NB4 (cell line): ENCODE data around the gene OBSCN.

Source experiments
- DNase-seq: peaks from one replicate; pipeline ENCODE4 v3.0.0; 2010; ENCODE audit warnings: low read depth
- H3K4me3 ChIP-seq: one replicate; pipeline ENCODE4 v1.5.1; 2011; ENCODE audit warnings: mild to moderate bottlenecking, low read depth, low read length, moderate library complexity
- MYC ChIP-seq: IDR thresholded peaks from 2 replicates; pipeline ENCODE4 v1.6.1; 2011; ENCODE audit warnings: low read depth, low read length
- POLR2A ChIP-seq: IDR thresholded peaks from 2 replicates; pipeline ENCODE4 v1.6.1; 2011; ENCODE audit warnings: mild to moderate bottlenecking; ENCODE audit not compliant: insufficient read length; ENCODE audit errors: extremely low read depth
- TF ChIP-seq, protein P1 (sequence below): IDR thresholded peaks from 2 replicates; pipeline ENCODE4 v1.6.1; 2011; ENCODE audit warnings: low read depth, low read length
- TF ChIP-seq, protein P2 (sequence below): IDR thresholded peaks from one replicate; pipeline ENCODE4 v1.5.1; 2012; ENCODE audit warnings: low read depth, low read length

Gene OBSCN

DNA sequence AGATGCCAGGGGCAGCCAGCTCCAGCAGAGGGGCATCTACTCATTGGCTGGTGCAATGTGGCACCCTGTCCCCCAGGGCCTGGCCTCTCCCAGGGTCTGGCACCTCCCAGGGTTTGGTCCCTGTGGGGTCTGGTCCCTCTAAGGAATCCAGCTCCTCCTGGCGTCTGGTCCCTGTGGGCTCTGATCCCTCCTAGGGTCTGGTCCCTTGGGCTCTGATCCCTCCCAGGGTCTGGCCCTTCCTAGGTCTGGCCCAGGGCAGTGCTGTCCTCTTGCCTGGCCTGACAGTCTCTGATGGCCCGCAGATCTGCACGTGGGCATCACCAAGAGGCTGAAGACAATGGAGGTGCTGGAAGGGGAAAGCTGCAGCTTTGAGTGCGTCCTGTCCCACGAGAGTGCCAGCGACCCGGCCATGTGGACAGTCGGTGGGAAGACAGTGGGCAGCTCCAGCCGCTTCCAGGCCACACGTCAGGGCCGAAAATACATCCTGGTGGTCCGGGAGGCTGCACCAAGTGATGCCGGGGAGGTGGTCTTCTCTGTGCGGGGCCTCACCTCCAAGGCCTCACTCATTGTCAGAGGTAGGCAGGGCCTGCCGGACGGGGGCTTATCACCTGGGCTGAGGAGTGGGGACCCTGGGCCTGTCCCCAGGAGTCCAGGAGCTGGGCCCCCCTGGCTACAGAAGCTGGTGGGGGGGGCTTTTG lies 73.9 kb downstream of the OBSCN start:
- no peak overlapping the region for H3K4me3 ChIP-seq
- no peak for DNase-seq
- TF ChIP-seq, protein P1, sequence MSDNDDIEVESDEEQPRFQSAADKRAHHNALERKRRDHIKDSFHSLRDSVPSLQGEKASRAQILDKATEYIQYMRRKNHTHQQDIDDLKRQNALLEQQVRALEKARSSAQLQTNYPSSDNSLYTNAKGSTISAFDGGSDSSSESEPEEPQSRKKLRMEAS: no peak
- no peak for TF ChIP-seq MYC
- TF ChIP-seq, protein P2, sequence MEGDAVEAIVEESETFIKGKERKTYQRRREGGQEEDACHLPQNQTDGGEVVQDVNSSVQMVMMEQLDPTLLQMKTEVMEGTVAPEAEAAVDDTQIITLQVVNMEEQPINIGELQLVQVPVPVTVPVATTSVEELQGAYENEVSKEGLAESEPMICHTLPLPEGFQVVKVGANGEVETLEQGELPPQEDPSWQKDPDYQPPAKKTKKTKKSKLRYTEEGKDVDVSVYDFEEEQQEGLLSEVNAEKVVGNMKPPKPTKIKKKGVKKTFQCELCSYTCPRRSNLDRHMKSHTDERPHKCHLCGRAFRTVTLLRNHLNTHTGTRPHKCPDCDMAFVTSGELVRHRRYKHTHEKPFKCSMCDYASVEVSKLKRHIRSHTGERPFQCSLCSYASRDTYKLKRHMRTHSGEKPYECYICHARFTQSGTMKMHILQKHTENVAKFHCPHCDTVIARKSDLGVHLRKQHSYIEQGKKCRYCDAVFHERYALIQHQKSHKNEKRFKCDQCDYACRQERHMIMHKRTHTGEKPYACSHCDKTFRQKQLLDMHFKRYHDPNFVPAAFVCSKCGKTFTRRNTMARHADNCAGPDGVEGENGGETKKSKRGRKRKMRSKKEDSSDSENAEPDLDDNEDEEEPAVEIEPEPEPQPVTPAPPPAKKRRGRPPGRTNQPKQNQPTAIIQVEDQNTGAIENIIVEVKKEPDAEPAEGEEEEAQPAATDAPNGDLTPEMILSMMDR: no peak
- TF ChIP-seq POLR2A: no peak

DNA sequence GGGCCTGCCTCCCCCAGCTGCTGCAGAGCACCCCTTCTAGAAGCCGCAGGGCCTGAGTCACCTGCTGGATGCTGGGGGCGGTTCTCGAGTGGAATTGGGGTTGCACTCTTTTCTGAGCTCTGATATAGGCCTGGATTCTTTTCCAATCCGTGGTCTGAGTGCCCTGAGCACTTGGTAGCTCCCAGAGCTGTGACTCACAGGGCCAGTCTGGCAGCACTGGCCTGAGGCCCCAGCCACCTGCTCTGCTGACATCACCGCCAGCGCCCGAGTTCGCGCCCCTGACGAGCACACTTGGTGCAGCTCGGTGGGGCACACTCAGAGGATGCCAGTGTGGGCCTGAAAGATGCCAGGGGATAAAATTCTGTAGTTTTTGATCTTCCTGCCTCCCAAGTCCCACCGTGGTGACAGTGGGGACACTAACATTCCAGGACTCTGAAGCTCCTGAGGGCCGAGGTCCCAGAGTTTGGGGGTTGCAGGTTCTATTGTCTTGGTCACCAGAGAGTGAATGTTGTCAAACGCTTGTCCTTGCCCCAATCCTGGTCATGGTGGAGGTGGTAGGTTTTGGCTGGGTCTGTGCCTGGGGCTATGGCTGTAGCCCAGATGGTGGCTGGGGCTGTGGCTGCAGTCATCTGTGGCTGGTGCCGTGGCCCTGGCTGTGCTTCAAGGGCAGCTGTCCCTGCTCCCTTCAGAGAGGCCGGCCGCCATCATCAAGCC lies 74.6 kb downstream of the OBSCN start:
- DNase-seq: no peak
- TF ChIP-seq MYC: no peak
- no peak for TF ChIP-seq POLR2A
- TF ChIP-seq, protein P1: no peak
- TF ChIP-seq, protein P2: no peak
- H3K4me3 ChIP-seq: no peak overlapping the region

DNA sequence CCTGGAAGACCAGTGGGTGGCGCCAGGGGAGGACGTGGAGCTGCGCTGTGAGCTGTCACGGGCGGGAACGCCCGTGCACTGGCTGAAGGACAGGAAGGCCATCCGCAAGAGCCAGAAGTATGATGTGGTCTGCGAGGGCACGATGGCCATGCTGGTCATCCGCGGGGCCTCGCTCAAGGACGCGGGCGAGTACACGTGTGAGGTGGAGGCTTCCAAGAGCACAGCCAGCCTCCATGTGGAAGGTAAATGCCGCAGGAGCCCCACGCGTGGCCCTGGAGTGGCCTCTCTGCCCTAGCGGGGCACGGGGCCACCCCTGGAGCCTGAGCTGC lies 75.2 kb downstream of the OBSCN start:
- H3K4me3 ChIP-seq: no peak overlapping the region
- no peak for DNase-seq
- TF ChIP-seq POLR2A (no peak), MYC (no peak)
- TF ChIP-seq, protein P1: no peak
- TF ChIP-seq, protein P2: no peak

DNA sequence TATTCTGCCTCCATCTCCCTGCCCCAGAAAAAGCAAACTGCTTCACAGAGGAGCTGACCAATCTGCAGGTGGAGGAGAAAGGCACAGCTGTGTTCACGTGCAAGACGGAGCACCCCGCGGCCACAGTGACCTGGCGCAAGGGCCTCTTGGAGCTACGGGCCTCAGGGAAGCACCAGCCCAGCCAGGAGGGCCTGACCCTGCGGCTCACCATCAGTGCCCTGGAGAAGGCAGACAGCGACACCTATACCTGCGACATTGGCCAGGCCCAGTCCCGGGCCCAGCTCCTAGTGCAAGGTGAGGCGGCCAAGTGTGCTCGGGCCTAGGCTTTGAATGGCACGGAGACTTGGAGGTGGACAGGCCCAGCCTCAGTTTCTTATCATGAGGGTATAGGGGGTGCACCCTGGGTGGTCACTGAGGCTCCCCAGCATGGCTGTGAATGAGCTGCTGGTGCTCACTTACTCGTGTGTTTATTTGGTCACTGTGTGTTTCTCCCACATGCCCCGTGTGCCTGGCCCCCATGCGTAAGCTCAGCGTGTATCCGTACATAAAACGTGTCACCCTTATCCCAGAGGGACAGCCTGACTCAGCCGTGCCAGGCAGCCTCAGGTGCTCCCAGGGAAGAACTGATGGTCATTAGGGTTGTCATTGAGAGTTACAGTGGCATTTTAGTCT lies 75.8 kb downstream of the OBSCN start:
- H3K4me3 ChIP-seq: no peak overlapping the region
- DNase-seq: no peak
- TF ChIP-seq MYC (no peak), POLR2A (no peak)
- TF ChIP-seq, protein P2: no peak
- TF ChIP-seq, protein P1: no peak

DNA sequence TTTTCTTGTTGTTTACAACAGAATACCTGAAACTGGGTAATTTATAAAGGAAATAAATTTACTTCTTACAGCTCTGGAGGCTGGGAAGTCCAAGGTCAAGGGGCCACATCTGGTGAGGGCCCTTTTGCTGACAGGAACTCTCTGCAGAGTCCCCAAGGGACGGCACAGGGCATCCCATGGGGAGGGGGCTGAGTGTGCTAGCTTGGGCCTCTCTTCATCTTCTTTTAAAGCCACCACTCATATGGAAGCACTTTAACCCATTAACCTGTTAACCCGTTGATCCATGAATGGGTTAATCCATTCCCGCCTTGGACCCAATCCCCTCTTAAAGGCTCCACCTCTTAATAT lies 76.3 kb downstream of the OBSCN start:
- no peak for DNase-seq
- no peak overlapping the region for H3K4me3 ChIP-seq
- TF ChIP-seq, protein P1: no peak
- TF ChIP-seq, protein P2: no peak
- no peak for TF ChIP-seq POLR2A
- TF ChIP-seq MYC: no peak
